K562 (cell line): ENCODE measurements around the gene MPND. TPM values are rescaled to one million over a fixed set of nuclear protein-coding genes. Genes with fewer than 3 reads are reported as not detected.

ENCODE experiments used
- BRD4 ChIP-seq: fragments of 200-600 bp; sonication (generic); IDR thresholded peaks from 2 replicates; pipeline ENCODE4 v1.6.1; 2017; ENCODE audit warnings: inconsistent platforms
- CBFA2T2 ChIP-seq: fragments of 450-650 bp; conservative IDR thresholded peaks from 2 replicates; pipeline ENCODE4 v1.6.1; 2017; ENCODE audit warnings: mild to moderate bottlenecking
- FOS ChIP-seq: IDR thresholded peaks from 3 replicates; pipeline ENCODE4 v1.6.1; 2011; ENCODE audit not compliant: insufficient read length; ENCODE audit errors: extremely low read depth
- KAT7 ChIP-seq: sonication (generic); formaldehyde crosslinking; IDR thresholded peaks from 2 replicates; pipeline ENCODE4 v1.8.0; 2022; ENCODE audit warnings: missing genetic modification reagents, mild to moderate bottlenecking, borderline replicate concordance
- L3MBTL2 ChIP-seq: fragments of 450-650 bp; IDR thresholded peaks from 2 replicates; pipeline ENCODE4 v1.6.1; 2016; ENCODE audit warnings: mild to moderate bottlenecking, moderate library complexity
- MAFF ChIP-seq: IDR thresholded peaks from 2 replicates; pipeline ENCODE4 v1.6.1; 2012; ENCODE audit warnings: low read length, improper control_type of control experiment
- MEF2A ChIP-seq: IDR thresholded peaks from 2 replicates; pipeline ENCODE4 v1.6.1; 2011; ENCODE audit warnings: low read depth, mild to moderate bottlenecking, low read length, moderate library complexity; ENCODE audit not compliant: control insufficient read depth
- MTA3 ChIP-seq: fragments of 450-650 bp; formaldehyde crosslinking; IDR thresholded peaks from 2 replicates; pipeline ENCODE4 v1.6.1; 2017; ENCODE audit warnings: mild to moderate bottlenecking, borderline replicate concordance
- MXD1 ChIP-seq: fragments of 250-450 bp; sonication (Bioruptor Pico); IDR thresholded peaks from 2 replicates; pipeline ENCODE4 v1.8.0; 2021; ENCODE audit warnings: borderline replicate concordance, mild to moderate bottlenecking, moderate library complexity; ENCODE audit not compliant: poor library complexity, severe bottlenecking
- MYNN ChIP-seq, 2 experiments: sonication (generic); formaldehyde crosslinking in 1 of 2; IDR thresholded peaks; 2 replicates each; pipeline versions ENCODE4 v1.5.0 to v1.6.1; 2016 to 2020; ENCODE audit warnings: antibody characterized with exemption in 1 of 2, missing genetic modification reagents in 1 of 2
- SUPT5H ChIP-seq: fragments of 450-650 bp; IDR thresholded peaks from 2 replicates; pipeline ENCODE4 v1.6.1; 2016
- XRCC5 ChIP-seq: fragments of 200-400 bp; formaldehyde crosslinking; IDR thresholded peaks from 2 replicates; pipeline ENCODE4 v1.6.1; 2017; ENCODE audit warnings: low read depth, mild to moderate bottlenecking, low read length
- YY1 ChIP-seq, 3 experiments: IDR thresholded peaks; 2 replicates each; pipeline ENCODE4 v1.6.1; 2011; ENCODE audit warnings: low read length in 2 of 3, mild to moderate bottlenecking in 2 of 3, moderate library complexity in 2 of 3, borderline replicate concordance in 1 of 3, control low read depth in 1 of 3, low read depth in 1 of 3; ENCODE audit not compliant: insufficient read depth in 3 of 3, insufficient replicate concordance in 2 of 3, control insufficient read depth in 1 of 3, insufficient read length in 1 of 3; ENCODE audit errors: extremely low read depth in 1 of 3
- ZFX ChIP-seq: sonication (generic); formaldehyde crosslinking; IDR thresholded peaks from 2 replicates; pipeline ENCODE4 v1.8.0; 2022; ENCODE audit warnings: mild to moderate bottlenecking, missing genetic modification reagents, moderate library complexity
- ZNF324 ChIP-seq: fragments of 250-450 bp; sonication (Bioruptor Pico); IDR thresholded peaks from 2 replicates; pipeline ENCODE4 v1.4.0; 2020; ENCODE audit warnings: mild to moderate bottlenecking
- ZNF77 ChIP-seq: fragments of 250-450 bp; sonication (Bioruptor Pico); IDR thresholded peaks from 2 replicates; pipeline ENCODE4 v1.5.0; 2020
- polyA plus RNA-seq, 8 experiments: library from polyadenylated mRNA; depleted of rRNA in 4 of 8; stranded (reverse) in 5 of 8; unstranded in 3 of 8; fragments of >200 nt; fragmentation: Nextera tagmentation in 2 of 8; fragmentation: Illumina TruSeq in 1 of 8; extraction: Ambion mirVana in 2 of 8; extraction: Trizol in 1 of 8; gene quantifications; 2 replicates each; pipeline versions ENCODE4 v1.2.1 to v1.2.3, GENCODE V29; 2011 to 2014; ENCODE audit warnings: inconsistent platforms in 1 of 8, missing spikeins in 1 of 8
- total RNA-seq, 7 experiments: library from RNA; depleted of rRNA in 6 of 7; stranded (reverse); fragments of >200 nt in 6 of 7; fragmentation: Illumina TruSeq in 2 of 7; extraction: Trizol in 2 of 7; gene quantifications; 2 replicates each; pipeline versions ENCODE4 v1.2.1 to v1.2.3, GENCODE V29; 2011 to 2021; ENCODE audit warnings: low replicate concordance in 1 of 7
- TF ChIP-seq, protein P1 (sequence below), 2 experiments: fragments of 200-800 bp in 1 of 2; sonication (Bioruptor generic) in 1 of 2; sonication (generic) in 1 of 2; formaldehyde crosslinking in 1 of 2; IDR thresholded peaks in 1 of 2; conservative IDR thresholded peaks in 1 of 2; 2 replicates each; pipeline versions ENCODE4 v1.5.0 to v1.6.1; 2016 to 2020; ENCODE audit warnings: missing compliant biosample characterization in 1 of 2, missing genetic modification characterization in 1 of 2, missing genetic modification reagents in 1 of 2
- TF ChIP-seq, protein P2 (sequence below): fragments of 450-650 bp; conservative IDR thresholded peaks from 2 replicates; pipeline ENCODE4 v1.6.1; 2016; ENCODE audit warnings: missing genetic modification characterization, low read depth, mild to moderate bottlenecking, missing compliant biosample characterization, moderate library complexity
- TF ChIP-seq, protein P3 (sequence below): sonication (generic); formaldehyde crosslinking; IDR thresholded peaks from 2 replicates; pipeline ENCODE4 v1.8.0; 2022; ENCODE audit warnings: mild to moderate bottlenecking, missing genetic modification reagents

The MPND gene
- total and polyA plus RNA-seq, 9 of the 15 experiments (the other 6 are each of a cell fraction or from before 2014, with no cell fraction given) = 0.25 to 14.0 (median 3.9) TPM

DNA sequence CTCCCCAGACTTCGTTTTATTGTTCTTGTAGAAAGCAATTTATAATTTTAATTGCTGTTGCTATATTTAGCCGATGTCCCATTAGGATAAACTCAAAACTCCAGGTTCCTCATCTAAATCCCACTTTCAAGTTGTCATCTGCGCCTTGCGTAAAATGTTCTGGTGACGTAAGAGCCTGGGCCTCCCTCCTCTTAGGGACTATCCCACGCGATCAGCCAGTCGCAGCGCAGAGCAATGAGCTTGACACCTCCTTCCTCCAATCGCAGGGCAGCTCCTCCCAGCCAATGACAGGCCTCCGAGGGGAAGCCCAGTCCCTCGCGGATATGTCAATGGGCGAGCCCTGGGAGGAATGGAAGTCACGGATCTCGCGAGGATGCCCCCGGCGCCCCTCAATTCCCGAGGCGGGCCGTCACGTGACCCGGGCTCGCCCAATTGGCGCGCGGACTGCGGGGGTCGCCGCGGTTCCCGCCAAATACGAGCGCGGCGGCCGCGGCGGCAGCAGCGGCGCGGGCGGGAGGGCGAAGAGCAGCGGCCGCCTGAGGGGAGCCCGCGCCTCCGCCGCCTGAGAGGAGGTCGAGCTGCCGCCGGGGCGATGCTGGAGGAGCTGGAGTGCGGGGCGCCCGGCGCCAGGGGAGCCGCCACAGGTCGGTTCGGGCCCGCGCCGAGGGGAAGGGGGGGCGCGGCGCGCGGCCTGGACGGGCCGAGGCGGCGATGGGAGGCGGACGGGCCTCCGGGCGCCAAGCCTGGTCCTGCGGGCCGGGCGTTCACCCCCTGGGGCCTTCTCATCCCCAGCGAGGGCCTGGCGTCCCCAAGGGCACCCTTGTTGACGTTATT, 59.0 kb downstream of the MPND start, which contains the start of gene CHAF1A (continued):
- TF ChIP-seq ZNF324 (CRISPR knock-in tag) = no peak
- TF ChIP-seq, protein P1, sequence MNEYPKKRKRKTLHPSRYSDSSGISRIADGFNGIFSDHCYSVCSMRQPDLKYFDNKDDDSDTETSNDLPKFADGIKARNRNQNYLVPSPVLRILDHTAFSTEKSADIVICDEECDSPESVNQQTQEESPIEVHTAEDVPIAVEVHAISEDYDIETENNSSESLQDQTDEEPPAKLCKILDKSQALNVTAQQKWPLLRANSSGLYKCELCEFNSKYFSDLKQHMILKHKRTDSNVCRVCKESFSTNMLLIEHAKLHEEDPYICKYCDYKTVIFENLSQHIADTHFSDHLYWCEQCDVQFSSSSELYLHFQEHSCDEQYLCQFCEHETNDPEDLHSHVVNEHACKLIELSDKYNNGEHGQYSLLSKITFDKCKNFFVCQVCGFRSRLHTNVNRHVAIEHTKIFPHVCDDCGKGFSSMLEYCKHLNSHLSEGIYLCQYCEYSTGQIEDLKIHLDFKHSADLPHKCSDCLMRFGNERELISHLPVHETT (CRISPR knock-in tag; conservative IDR thresholded peaks at IDR 0.05 in 1 of 2, IDR thresholded peaks at IDR 0.05 in 1 of 2) = peak in 1 of 2 experiments; percentile 81; a peak in 2 of 4 replicates
- peak in 2 of 3 experiments; percentile 21 to 50 for TF ChIP-seq YY1 (IDR thresholded peaks at IDR 0.05; ENCODE audit: borderline replicate concordance in 1 of 3, control insufficient read depth in 1 of 3, extremely low read depth in 1 of 3, insufficient read depth in 3 of 3, insufficient read length in 1 of 3, insufficient replicate concordance in 2 of 3, low read depth in 1 of 3, low read length in 2 of 3)
- peak; percentile 75 for TF ChIP-seq MTA3
- TF ChIP-seq BRD4 = 0 out of 2 replicates have a peak, but pooled peaks have one; percentile 24
- TF ChIP-seq, protein P2, sequence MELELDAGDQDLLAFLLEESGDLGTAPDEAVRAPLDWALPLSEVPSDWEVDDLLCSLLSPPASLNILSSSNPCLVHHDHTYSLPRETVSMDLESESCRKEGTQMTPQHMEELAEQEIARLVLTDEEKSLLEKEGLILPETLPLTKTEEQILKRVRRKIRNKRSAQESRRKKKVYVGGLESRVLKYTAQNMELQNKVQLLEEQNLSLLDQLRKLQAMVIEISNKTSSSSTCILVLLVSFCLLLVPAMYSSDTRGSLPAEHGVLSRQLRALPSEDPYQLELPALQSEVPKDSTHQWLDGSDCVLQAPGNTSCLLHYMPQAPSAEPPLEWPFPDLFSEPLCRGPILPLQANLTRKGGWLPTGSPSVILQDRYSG (tag) = no peak
- TF ChIP-seq ZNF77 (CRISPR knock-in tag) = no peak
- TF ChIP-seq MAFF = peak; percentile 83; the same call in 1 of the 2 replicates
- peak; percentile 65 for TF ChIP-seq ZFX (CRISPR knock-in tag)
- TF ChIP-seq SUPT5H = peak; percentile 45
- TF ChIP-seq MEF2A = peak; percentile 78
- TF ChIP-seq MXD1 (CRISPR knock-in tag) = peak; percentile 13
- TF ChIP-seq L3MBTL2 = peak; percentile 95
- TF ChIP-seq, protein P3, sequence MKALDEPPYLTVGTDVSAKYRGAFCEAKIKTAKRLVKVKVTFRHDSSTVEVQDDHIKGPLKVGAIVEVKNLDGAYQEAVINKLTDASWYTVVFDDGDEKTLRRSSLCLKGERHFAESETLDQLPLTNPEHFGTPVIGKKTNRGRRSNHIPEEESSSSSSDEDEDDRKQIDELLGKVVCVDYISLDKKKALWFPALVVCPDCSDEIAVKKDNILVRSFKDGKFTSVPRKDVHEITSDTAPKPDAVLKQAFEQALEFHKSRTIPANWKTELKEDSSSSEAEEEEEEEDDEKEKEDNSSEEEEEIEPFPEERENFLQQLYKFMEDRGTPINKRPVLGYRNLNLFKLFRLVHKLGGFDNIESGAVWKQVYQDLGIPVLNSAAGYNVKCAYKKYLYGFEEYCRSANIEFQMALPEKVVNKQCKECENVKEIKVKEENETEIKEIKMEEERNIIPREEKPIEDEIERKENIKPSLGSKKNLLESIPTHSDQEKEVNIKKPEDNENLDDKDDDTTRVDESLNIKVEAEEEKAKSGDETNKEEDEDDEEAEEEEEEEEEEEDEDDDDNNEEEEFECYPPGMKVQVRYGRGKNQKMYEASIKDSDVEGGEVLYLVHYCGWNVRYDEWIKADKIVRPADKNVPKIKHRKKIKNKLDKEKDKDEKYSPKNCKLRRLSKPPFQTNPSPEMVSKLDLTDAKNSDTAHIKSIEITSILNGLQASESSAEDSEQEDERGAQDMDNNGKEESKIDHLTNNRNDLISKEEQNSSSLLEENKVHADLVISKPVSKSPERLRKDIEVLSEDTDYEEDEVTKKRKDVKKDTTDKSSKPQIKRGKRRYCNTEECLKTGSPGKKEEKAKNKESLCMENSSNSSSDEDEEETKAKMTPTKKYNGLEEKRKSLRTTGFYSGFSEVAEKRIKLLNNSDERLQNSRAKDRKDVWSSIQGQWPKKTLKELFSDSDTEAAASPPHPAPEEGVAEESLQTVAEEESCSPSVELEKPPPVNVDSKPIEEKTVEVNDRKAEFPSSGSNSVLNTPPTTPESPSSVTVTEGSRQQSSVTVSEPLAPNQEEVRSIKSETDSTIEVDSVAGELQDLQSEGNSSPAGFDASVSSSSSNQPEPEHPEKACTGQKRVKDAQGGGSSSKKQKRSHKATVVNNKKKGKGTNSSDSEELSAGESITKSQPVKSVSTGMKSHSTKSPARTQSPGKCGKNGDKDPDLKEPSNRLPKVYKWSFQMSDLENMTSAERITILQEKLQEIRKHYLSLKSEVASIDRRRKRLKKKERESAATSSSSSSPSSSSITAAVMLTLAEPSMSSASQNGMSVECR (CRISPR knock-in tag) = peak; percentile 64; the same call in 1 of the 2 replicates
- no peak for TF ChIP-seq KAT7 (CRISPR knock-in tag)
- no peak for TF ChIP-seq MYNN (IDR thresholded peaks at IDR 0.05)
- TF ChIP-seq MYNN (CRISPR knock-in tag; IDR thresholded peaks at IDR 0.05) = no peak
- TF ChIP-seq FOS = peak; percentile 98
- TF ChIP-seq CBFA2T2 = peak; percentile 92
- 0 out of 2 replicates have a peak, but pooled peaks have one; percentile 23 for TF ChIP-seq XRCC5
